ENCODE results near the gene PBX1.

Gene PBX1

DNA sequence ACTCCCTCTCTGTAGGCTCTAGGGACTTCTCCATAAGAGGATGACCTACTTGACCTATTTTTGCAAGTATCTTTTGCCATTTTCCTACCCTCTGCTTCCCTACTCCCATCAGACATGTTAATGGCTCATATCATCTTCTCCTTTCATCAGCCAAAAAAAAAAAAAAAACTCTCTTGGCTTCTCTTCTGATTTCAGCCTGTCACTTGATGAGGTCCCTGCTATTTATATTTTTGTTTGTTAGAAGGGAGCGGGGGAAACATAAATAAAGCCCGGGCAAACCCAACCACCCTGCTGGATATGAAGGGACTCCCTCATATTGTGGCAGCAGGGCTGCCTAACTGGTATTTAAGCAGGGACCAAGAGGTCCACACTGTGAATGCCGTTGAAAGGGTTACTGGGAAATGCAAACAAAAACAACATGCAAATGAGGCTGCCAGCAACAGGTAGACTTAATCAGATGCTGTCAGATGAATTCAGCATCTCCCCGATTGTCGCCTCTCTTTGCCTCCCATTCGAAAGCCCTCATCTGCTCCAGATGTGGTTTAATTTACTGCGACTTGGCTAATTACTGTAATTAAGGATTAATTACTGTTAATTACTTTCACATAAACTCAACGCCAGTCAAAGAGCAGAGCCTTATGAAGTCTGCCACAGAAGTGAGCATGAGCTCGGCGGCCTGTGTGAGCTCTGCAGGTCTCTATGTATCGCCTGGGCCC is 172.3 kb downstream of the PBX1 start:
- no peak for DNase-seq
- Histone ChIP-seq H3K4me2 (ENCODE audit: insufficient read depth, low read length) (no peak overlapping the region), H3K79me2 (ENCODE audit: insufficient read depth, low read length) (no peaks in the 10 kb centered on the region), H4K20me1 (ENCODE audit: insufficient read depth, low read length) (no peaks in the 10 kb centered on the region), H3K36me3 (ENCODE audit: insufficient read depth, low read length) (no peaks in the 10 kb centered on the region), H3K9me3 (ENCODE audit: insufficient read depth, low read length, severe bottlenecking) (no peaks in the 10 kb centered on the region), H3K27me3 (ENCODE audit: insufficient read depth, low read length, poor library complexity) (no peaks in the 10 kb centered on the region), H3K4me3 (ENCODE audit: low read depth in 1 of 2, low read length in 2 of 2) (no peak overlapping the region), H2AFZ (ENCODE audit: low read depth, low read length) (no peak overlapping the region), H3K27ac (ENCODE audit: low read length) (no peak overlapping the region), H3K9ac (ENCODE audit: low read depth, low read length) (no peak overlapping the region), H3K4me1 (ENCODE audit: insufficient read depth, low read length) (no peaks in the 10 kb centered on the region)
- ATAC-seq (ENCODE audit: insufficient read depth, low read depth): no peak
- TF ChIP-seq CTCF (IDR thresholded peaks at IDR 0.05; ENCODE audit: borderline replicate concordance, extremely low read depth, low read length, poor library complexity, severe bottlenecking) (no peak), EZH2 (IDR thresholded peaks at IDR 0.05; ENCODE audit: borderline replicate concordance, low read depth, low read length, severe bottlenecking) (no peak)

- Histone ChIP-seq H4K20me1 (ENCODE audit: insufficient read depth, low read length) (no peaks in the 10 kb centered on the region), H3K4me3 (ENCODE audit: low read depth in 1 of 2, low read length in 2 of 2) (no peak overlapping the region), H3K79me2 (ENCODE audit: insufficient read depth, low read length) (no peaks in the 10 kb centered on the region), H3K27ac (ENCODE audit: low read length) (no peak overlapping the region), H3K4me1 (ENCODE audit: insufficient read depth, low read length) (no peaks in the 10 kb centered on the region), H3K9ac (ENCODE audit: low read depth, low read length) (no peak overlapping the region), H3K9me3 (ENCODE audit: insufficient read depth, low read length, severe bottlenecking) (no peaks in the 10 kb centered on the region), H3K4me2 (ENCODE audit: insufficient read depth, low read length) (no peak overlapping the region), H2AFZ (ENCODE audit: low read depth, low read length) (no peak overlapping the region), H3K36me3 (ENCODE audit: insufficient read depth, low read length) (no peaks in the 10 kb centered on the region), H3K27me3 (ENCODE audit: insufficient read depth, low read length, poor library complexity) (no peaks in the 10 kb centered on the region)
- TF ChIP-seq CTCF (IDR thresholded peaks at IDR 0.05; ENCODE audit: borderline replicate concordance, extremely low read depth, low read length, poor library complexity, severe bottlenecking): no peak
- no peak for TF ChIP-seq EZH2 (IDR thresholded peaks at IDR 0.05; ENCODE audit: borderline replicate concordance, low read depth, low read length, severe bottlenecking)
- DNase-seq (no peak), ATAC-seq (ENCODE audit: insufficient read depth, low read depth) (no peak)
These were observed 174.1 kb downstream of the PBX1 start for GRCh38 chr1:164733070-164733469.

GRCh38 chr1:164733734-164734133 is 174.8 kb downstream of the PBX1 start:
- Histone ChIP-seq H3K4me1 (ENCODE audit: insufficient read depth, low read length) (no peaks in the 10 kb centered on the region), H2AFZ (ENCODE audit: low read depth, low read length) (no peak overlapping the region), H3K27me3 (ENCODE audit: insufficient read depth, low read length, poor library complexity) (no peaks in the 10 kb centered on the region), H3K4me2 (ENCODE audit: insufficient read depth, low read length) (no peak overlapping the region), H3K9me3 (ENCODE audit: insufficient read depth, low read length, severe bottlenecking) (no peaks in the 10 kb centered on the region), H3K79me2 (ENCODE audit: insufficient read depth, low read length) (no peaks in the 10 kb centered on the region), H3K4me3 (ENCODE audit: low read depth in 1 of 2, low read length in 2 of 2) (no peak overlapping the region), H4K20me1 (ENCODE audit: insufficient read depth, low read length) (no peaks in the 10 kb centered on the region), H3K36me3 (ENCODE audit: insufficient read depth, low read length) (no peaks in the 10 kb centered on the region), H3K9ac (ENCODE audit: low read depth, low read length) (no peak overlapping the region), H3K27ac (ENCODE audit: low read length) (no peak overlapping the region)
- ATAC-seq (ENCODE audit: insufficient read depth, low read depth) (no peak), DNase-seq (no peak)
- no peak for TF ChIP-seq CTCF (IDR thresholded peaks at IDR 0.05; ENCODE audit: borderline replicate concordance, extremely low read depth, low read length, poor library complexity, severe bottlenecking)

Data from DND-41 (cell line).